Liver (tissue), 3 donors: Measurements from ENCODE around the gene PGPEP1.

Experiments used
- ATF3 ChIP-seq: IDR thresholded peaks from 2 replicates; pipeline ENCODE4 v1.6.1; 2016; ENCODE audit warnings: antibody characterized with exemption
- CTCF ChIP-seq: fragments of 150-350 bp; IDR thresholded peaks from 2 replicates; pipeline ENCODE4 v1.5.1; 2017; ENCODE audit warnings: improper control_type of control experiment, low read depth, low read length; ENCODE audit not compliant: missing input control
- GABPA ChIP-seq, 2 donors: IDR thresholded peaks in 1 of 2; conservative IDR thresholded peaks in 1 of 2; 2 replicates each; pipeline ENCODE4 v1.6.1; 2016; ENCODE audit warnings: antibody characterized with exemption in 2 of 2, mild to moderate bottlenecking in 1 of 2, moderate library complexity in 1 of 2
- JUND ChIP-seq, 2 donors: IDR thresholded peaks; 2 replicates each; pipeline ENCODE4 v1.6.1; 2016; ENCODE audit warnings: antibody characterized with exemption in 2 of 2
- MAX ChIP-seq: IDR thresholded peaks from 2 replicates; pipeline ENCODE4 v1.6.1; 2016; ENCODE audit warnings: antibody characterized with exemption
- RAD21 ChIP-seq, 2 donors: IDR thresholded peaks; 2 replicates each; pipeline ENCODE4 v1.6.1; 2016; ENCODE audit warnings: antibody characterized with exemption in 2 of 2, mild to moderate bottlenecking in 2 of 2
- REST ChIP-seq: IDR thresholded peaks from 2 replicates; pipeline ENCODE4 v1.6.1; 2016; ENCODE audit warnings: antibody characterized with exemption, mild to moderate bottlenecking
- RXRA ChIP-seq, 2 donors: IDR thresholded peaks; 2 replicates each; pipeline ENCODE4 v1.6.1; 2017 to 2018; ENCODE audit warnings: antibody characterized with exemption in 2 of 2, mild to moderate bottlenecking in 1 of 2
- YY1 ChIP-seq: IDR thresholded peaks from 2 replicates; pipeline ENCODE4 v1.6.1; 2016; ENCODE audit warnings: antibody characterized with exemption, mild to moderate bottlenecking
- ZBTB33 ChIP-seq: IDR thresholded peaks from 2 replicates; pipeline ENCODE4 v1.6.1; 2016; ENCODE audit warnings: antibody characterized with exemption
- donor health status: healthy.
- donor health status: healthy.

GRCh38 chr19:18392417-18392816, 52.0 kb downstream of the PGPEP1 start:
- no peak for TF ChIP-seq CTCF
- no peak for TF ChIP-seq ZBTB33
- no peak for TF ChIP-seq RAD21 (IDR thresholded peaks at IDR 0.05)
- no peak for TF ChIP-seq YY1
- no peak for TF ChIP-seq REST
- TF ChIP-seq ATF3, result no peak
- TF ChIP-seq GABPA (IDR thresholded peaks at IDR 0.05 in 1 of 2, conservative IDR thresholded peaks at IDR 0.05 in 1 of 2), result no peak
- no peak for TF ChIP-seq JUND (IDR thresholded peaks at IDR 0.05)
- no peak for TF ChIP-seq MAX
- no peak for TF ChIP-seq RXRA (IDR thresholded peaks at IDR 0.05)
